Subcutaneous abdominal adipose tissue (tissue), 5 donors: ENCODE results near the gene VAMP7.
"Not testable (repeated sequence)": the region's sequence is repeated elsewhere in the genome, so short reads cannot be mapped to it uniquely, and the experiment has no call there.

Experiments used
- H3K27ac ChIP-seq: one replicate; pipeline ENCODE4 v1.7.0; 2013; ENCODE audit warnings: low read depth, mild to moderate bottlenecking, inconsistent platforms, low read length, moderate library complexity
- H3K27me3 ChIP-seq, 5 donors: one replicate each; pipeline ENCODE4 v1.7.0; 2013; ENCODE audit warnings: low read length in 5 of 5, inconsistent platforms in 1 of 5; ENCODE audit not compliant: control insufficient read depth in 5 of 5, insufficient read depth in 4 of 5
- H3K36me3 ChIP-seq, 5 donors: one replicate each; pipeline ENCODE4 v1.7.0; 2013; ENCODE audit warnings: low read length in 5 of 5; ENCODE audit not compliant: control insufficient read depth in 5 of 5, insufficient read depth in 5 of 5
- H3K4me1 ChIP-seq, 5 donors: one replicate each; pipeline ENCODE4 v1.7.0; 2013; ENCODE audit warnings: low read length in 5 of 5, mild to moderate bottlenecking in 3 of 5, moderate library complexity in 1 of 5; ENCODE audit not compliant: control insufficient read depth in 5 of 5, insufficient read depth in 5 of 5
- H3K4me3 ChIP-seq, 5 donors: one replicate each; pipeline ENCODE4 v1.7.0; 2013; ENCODE audit warnings: low read length in 5 of 5, low read depth in 1 of 5
- H3K9ac ChIP-seq, 5 donors: one replicate each; pipeline ENCODE4 v1.7.0; 2013; ENCODE audit warnings: low read length in 5 of 5, mild to moderate bottlenecking in 4 of 5, moderate library complexity in 3 of 5
- H3K9me3 ChIP-seq, 5 donors: one replicate each; pipeline ENCODE4 v1.7.0; 2013; ENCODE audit warnings: low read length in 5 of 5; ENCODE audit not compliant: control insufficient read depth in 5 of 5
- donor health status: healthy.
- donor health status: healthy.
- donor health status: healthy.
- donor health status: healthy.
- donor health status: healthy.

The VAMP7 gene

GRCh38 chrX:155896512-155896911 is 15.4 kb downstream of the VAMP7 start:
- no peak overlapping the region for H3K9ac ChIP-seq
- no peaks in the 10 kb centered on the region for H3K4me1 ChIP-seq
- peaks cover 0 to 5% (median 2%) of the 10 kb centered on the region in 5 donors for H3K9me3 ChIP-seq
- H3K27ac ChIP-seq: no peak overlapping the region
- peaks cover 18 to 31% (median 20%) of the 10 kb centered on the region in 5 donors for H3K36me3 ChIP-seq
- no peaks in the 10 kb centered on the region for H3K27me3 ChIP-seq
- no peak overlapping the region for H3K4me3 ChIP-seq

DNA sequence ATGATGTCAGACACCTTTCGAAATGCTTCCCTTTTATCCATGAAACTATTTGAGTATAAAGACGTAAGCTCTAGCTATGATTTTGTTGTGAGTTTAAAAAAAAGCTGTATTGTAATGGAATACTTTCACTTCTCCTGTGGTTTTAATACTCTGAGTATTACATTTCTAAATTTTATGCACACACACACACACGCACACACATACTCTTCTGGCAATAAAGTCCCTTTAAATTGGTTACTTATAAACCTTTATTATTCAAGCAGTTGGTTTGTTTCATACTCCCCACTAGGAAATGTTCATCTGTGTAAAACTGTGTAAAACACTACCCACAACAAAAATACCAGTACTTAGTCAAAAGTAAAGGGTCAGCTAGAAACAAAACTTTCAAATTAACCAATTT is 18.2 kb downstream of the VAMP7 start:
- Histone ChIP-seq H3K4me3 (no peak overlapping the region), H3K27ac (no peak overlapping the region), H3K36me3 (peaks cover 12 to 31% (median 19%) of the 10 kb centered on the region in 5 donors), H3K4me1 (no peaks in the 10 kb centered on the region), H3K9ac (no peak overlapping the region), H3K27me3 (no peaks in the 10 kb centered on the region), H3K9me3 (no peaks in the 10 kb centered on the region)

- no peak overlapping the region for H3K9ac ChIP-seq
- no peaks in the 10 kb centered on the region for H3K4me1 ChIP-seq
- no peaks in the 10 kb centered on the region for H3K27me3 ChIP-seq
- no peak overlapping the region for H3K27ac ChIP-seq
- peaks cover 12 to 28% (median 19%) of the 10 kb centered on the region in 5 donors for H3K36me3 ChIP-seq
- H3K4me3 ChIP-seq: no peak overlapping the region
- no peaks in the 10 kb centered on the region for H3K9me3 ChIP-seq
Observed at GRCh38 chrX:155900765-155901164, 19.6 kb downstream of the VAMP7 start.

- H3K27ac ChIP-seq, H3K9ac ChIP-seq, H3K9me3 ChIP-seq: not testable (repeated sequence)
Observed at GRCh38 chrX:155907661-155908060, 26.5 kb downstream of the VAMP7 start.

DNA sequence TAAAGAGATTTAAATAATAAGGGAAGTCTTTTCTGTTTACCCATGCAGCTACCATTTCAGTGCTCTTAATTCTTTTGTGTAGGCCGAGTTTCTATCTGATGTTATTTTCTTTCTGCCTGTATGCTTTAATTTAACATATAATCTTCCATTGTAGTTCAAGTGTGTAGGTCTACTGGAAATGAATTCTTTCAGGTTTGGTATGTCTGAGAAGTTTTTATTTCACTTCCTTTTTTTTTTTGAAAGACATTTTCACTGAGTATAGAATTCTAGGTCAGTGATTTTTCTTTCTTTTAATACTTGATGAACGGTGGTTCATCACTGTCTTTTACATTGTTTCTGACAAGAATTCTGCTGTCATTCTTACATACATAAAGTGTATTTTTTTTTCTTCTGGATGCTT is 42.1 kb downstream of the VAMP7 start:
- H3K4me3 ChIP-seq: no peak overlapping the region
- H3K9me3 ChIP-seq: peaks cover 0 to 3% (median 0%) of the 10 kb centered on the region in 5 donors
- no peak overlapping the region for H3K9ac ChIP-seq
- peaks cover 3 to 35% (median 9%) of the 10 kb centered on the region in 5 donors for H3K36me3 ChIP-seq
- no peak overlapping the region for H3K27ac ChIP-seq
- H3K4me1 ChIP-seq: no peaks in the 10 kb centered on the region
- H3K27me3 ChIP-seq: no peaks in the 10 kb centered on the region

More at GRCh38 chrX:155907661-155908060, 26.5 kb downstream of the VAMP7 start:
- peaks cover 0 to 12% (median 0%) of the 10 kb centered on the region in 5 donors for H3K36me3 ChIP-seq
- not testable (repeated sequence) for H3K4me1 ChIP-seq, H3K27me3 ChIP-seq, H3K4me3 ChIP-seq

DNA sequence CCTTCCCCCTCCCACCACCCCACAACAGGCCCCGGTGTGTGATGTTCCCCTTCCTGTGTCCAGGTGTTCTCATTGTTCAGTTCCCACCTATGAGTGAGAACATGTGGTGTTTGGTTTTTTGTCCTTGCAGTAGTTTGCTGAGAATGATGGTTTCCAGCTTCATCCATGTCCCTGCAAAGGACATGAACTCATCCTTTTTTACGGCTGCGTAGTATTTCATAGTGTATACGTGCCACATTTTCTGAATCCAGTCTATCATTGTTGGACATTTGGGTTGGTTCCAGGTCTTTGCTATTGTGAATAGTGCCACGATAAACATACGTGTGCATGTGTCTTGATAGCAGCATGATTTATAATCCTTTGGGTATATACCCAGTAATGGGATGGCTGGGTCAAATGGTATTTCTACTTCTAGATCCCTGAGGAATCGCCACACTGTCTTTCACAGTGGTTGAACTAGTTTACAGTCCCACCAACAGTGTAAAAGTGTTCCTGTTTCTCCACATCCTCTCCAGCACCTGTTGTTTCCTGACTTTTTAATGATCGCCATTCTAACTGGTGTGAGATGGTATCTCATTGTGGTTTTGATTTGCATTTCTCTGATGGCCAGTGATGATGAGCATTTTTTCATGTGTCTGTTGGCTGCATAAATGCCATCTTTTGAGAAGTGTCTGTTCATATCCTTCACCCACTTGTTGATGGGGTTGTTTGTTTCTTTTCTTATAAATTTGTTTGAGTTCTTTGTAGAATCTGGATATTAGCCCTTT is 49.9 kb downstream of the VAMP7 start:
- not testable (repeated sequence) for H3K4me3 ChIP-seq, H3K4me1 ChIP-seq, H3K27ac ChIP-seq, H3K9ac ChIP-seq, H3K27me3 ChIP-seq
- Histone ChIP-seq H3K36me3 (peaks cover 5 to 23% (median 10%) of the 10 kb centered on the region in 5 donors), H3K9me3 (peaks cover 5 to 12% (median 10%) of the 10 kb centered on the region in 5 donors)

GRCh38 chrX:155938132-155938531 is 57.0 kb downstream of the VAMP7 start:
- H3K9me3 ChIP-seq: no peaks in the 10 kb centered on the region
- H3K27me3 ChIP-seq: no peaks in the 10 kb centered on the region
- H3K9ac ChIP-seq: no peak overlapping the region
- no peak overlapping the region for H3K27ac ChIP-seq
- H3K4me3 ChIP-seq: no peak overlapping the region
- H3K4me1 ChIP-seq: no peaks in the 10 kb centered on the region
- peaks cover 3 to 24% (median 10%) of the 10 kb centered on the region in 5 donors for H3K36me3 ChIP-seq

DNA sequence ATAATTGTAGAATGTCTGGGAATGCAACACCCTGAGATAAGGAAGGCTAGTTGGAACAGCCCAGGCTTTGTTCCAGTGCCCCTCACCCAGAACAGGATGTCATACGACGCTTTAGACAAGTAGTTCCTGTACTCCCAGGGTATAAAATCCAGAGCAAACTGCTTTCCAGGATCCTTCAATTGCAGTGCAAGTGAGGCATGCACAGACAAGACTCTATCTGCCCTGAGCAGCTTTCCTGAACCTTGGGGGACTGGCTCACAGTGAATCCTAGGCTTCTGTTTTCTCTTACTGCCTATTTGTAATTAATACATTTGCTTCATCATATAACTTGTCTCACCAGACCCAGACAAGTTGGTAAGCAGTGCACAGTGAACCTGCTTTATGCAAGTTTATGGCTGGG is 68.0 kb downstream of the VAMP7 start:
- Histone ChIP-seq H3K9me3 (no peaks in the 10 kb centered on the region), H3K4me3 (no peak overlapping the region), H3K36me3 (peaks cover 0 to 11% (median 3%) of the 10 kb centered on the region in 5 donors), H3K9ac (no peak overlapping the region), H3K27me3 (no peaks in the 10 kb centered on the region), H3K27ac (no peak overlapping the region), H3K4me1 (no peaks in the 10 kb centered on the region)

GRCh38 chrX:155951237-155951789 is 70.2 kb downstream of the VAMP7 start:
- no peak overlapping the region for H3K27ac ChIP-seq
- H3K9me3 ChIP-seq: no peaks in the 10 kb centered on the region
- H3K9ac ChIP-seq: no peak overlapping the region
- no peaks in the 10 kb centered on the region for H3K27me3 ChIP-seq
- no peaks in the 10 kb centered on the region for H3K36me3 ChIP-seq
- H3K4me3 ChIP-seq: no peak overlapping the region
- no peaks in the 10 kb centered on the region for H3K4me1 ChIP-seq

- Histone ChIP-seq H3K9ac (no peak overlapping the region), H3K4me3 (no peak overlapping the region), H3K4me1 (no peaks in the 10 kb centered on the region), H3K27ac (no peak overlapping the region), H3K9me3 (no peaks in the 10 kb centered on the region), H3K36me3 (no peaks in the 10 kb centered on the region), H3K27me3 (no peaks in the 10 kb centered on the region)
Observed at GRCh38 chrX:155953055-155953454, 71.9 kb downstream of the VAMP7 start.
